ENCODE data around the gene GAREM1. TPM values are rescaled to one million over a fixed set of nuclear protein-coding genes. Genes with fewer than 3 reads are reported as not detected.
"Not testable (repeated sequence)": the region's sequence is repeated elsewhere in the genome, so short reads cannot be mapped to it uniquely, and the experiment has no call there.

GAREM1 gene
- total RNA-seq, 1 experiment from 2014 or later = 1.1 TPM

- H3K9me3 ChIP-seq = no peaks in the 10 kb centered on the region
- H3K36me3 ChIP-seq = no peaks in the 10 kb centered on the region
- no peak overlapping the region for H3K4me3 ChIP-seq
- H3K27me3 ChIP-seq = no peaks in the 10 kb centered on the region
- no peak for DNase-seq
These were observed 219.2 kb downstream of the GAREM1 start for GRCh38 chr18:32251466-32251865.

GRCh38 chr18:32249147-32249929 is 221.3 kb downstream of the GAREM1 start:
- DNase-seq = no peak

GRCh38 chr18:32244881-32245280 is 225.8 kb downstream of the GAREM1 start:
- no peak for DNase-seq
- H3K9me3 ChIP-seq = no peaks in the 10 kb centered on the region
- no peaks in the 10 kb centered on the region for H3K36me3 ChIP-seq
- H3K4me3 ChIP-seq = no peak overlapping the region
- H3K27me3 ChIP-seq = no peaks in the 10 kb centered on the region

More at GRCh38 chr18:32249147-32249929, 221.3 kb downstream of the GAREM1 start:
- no peaks in the 10 kb centered on the region for H3K27me3 ChIP-seq
- no peaks in the 10 kb centered on the region for H3K36me3 ChIP-seq
- H3K4me3 ChIP-seq = no peak overlapping the region
- H3K9me3 ChIP-seq = no peaks in the 10 kb centered on the region

- H3K9me3 ChIP-seq = no peaks in the 10 kb centered on the region
- DNase-seq = no peak
- no peaks in the 10 kb centered on the region for H3K27me3 ChIP-seq
- no peaks in the 10 kb centered on the region for H3K36me3 ChIP-seq
- H3K4me3 ChIP-seq = no peak overlapping the region
These were observed 227.3 kb downstream of the GAREM1 start for GRCh38 chr18:32243358-32243757.

- no peak for DNase-seq
- Histone ChIP-seq H3K9me3 (no peaks in the 10 kb centered on the region), H3K27me3 (no peaks in the 10 kb centered on the region), H3K4me3 (no peak overlapping the region), H3K36me3 (no peaks in the 10 kb centered on the region)
These were observed 228.3 kb downstream of the GAREM1 start for GRCh38 chr18:32242395-32242794.

- DNase-seq = peak; percentile 2
- Histone ChIP-seq H3K27me3 (no peaks in the 10 kb centered on the region), H3K36me3 (no peaks in the 10 kb centered on the region), H3K4me3 (no peak overlapping the region), H3K9me3 (no peaks in the 10 kb centered on the region)
These were observed 231.9 kb downstream of the GAREM1 start for GRCh38 chr18:32238635-32239268.

- no peak for DNase-seq
- Histone ChIP-seq H3K9me3 (no peaks in the 10 kb centered on the region), H3K36me3 (no peaks in the 10 kb centered on the region), H3K27me3 (no peaks in the 10 kb centered on the region), H3K4me3 (no peak overlapping the region)
These were observed 233.6 kb downstream of the GAREM1 start for GRCh38 chr18:32237049-32237448.

- not testable (repeated sequence) for H3K9me3 ChIP-seq, DNase-seq, H3K36me3 ChIP-seq, H3K4me3 ChIP-seq, H3K27me3 ChIP-seq
These were observed 237.3 kb downstream of the GAREM1 start for GRCh38 chr18:32233348-32233747.

- Histone ChIP-seq H3K27me3 (no peaks in the 10 kb centered on the region), H3K36me3 (no peaks in the 10 kb centered on the region), H3K4me3 (no peak overlapping the region), H3K9me3 (no peaks in the 10 kb centered on the region)
- DNase-seq = no peak
These were observed 251.2 kb downstream of the GAREM1 start for GRCh38 chr18:32219431-32220018.

- H3K36me3 ChIP-seq = no peaks in the 10 kb centered on the region
- DNase-seq = no peak
- no peak overlapping the region for H3K4me3 ChIP-seq
- H3K27me3 ChIP-seq = no peaks in the 10 kb centered on the region
- H3K9me3 ChIP-seq = no peaks in the 10 kb centered on the region
These were observed 254.3 kb downstream of the GAREM1 start for GRCh38 chr18:32216390-32216789.

GRCh38 chr18:32213693-32214092 is 257.0 kb downstream of the GAREM1 start:
- Histone ChIP-seq H3K9me3 (no peaks in the 10 kb centered on the region), H3K27me3 (no peaks in the 10 kb centered on the region), H3K4me3 (no peak overlapping the region), H3K36me3 (no peaks in the 10 kb centered on the region)
- no peak for DNase-seq
